OCI-LY1 (cell line): ENCODE results near the gene P3H1.
A peak's percentile ranks its signal among the peaks of the same experiment; 100 is the strongest.

ENCODE experiments used
- CTCF ChIP-seq: fragments of 200-600 bp; sonication (generic), shearing (Covaris generic); IDR thresholded peaks from 2 replicates; pipeline ENCODE4 v1.5.1; 2017; ENCODE audit warnings: mild to moderate bottlenecking, antibody characterized with exemption, low read length, moderate library complexity, mixed read lengths
- EZH2 ChIP-seq: fragments of 200-600 bp; sonication (generic), shearing (Covaris generic); IDR thresholded peaks from 2 replicates; pipeline ENCODE4 v1.8.0; 2017; ENCODE audit warnings: borderline replicate concordance, mixed run types, mild to moderate bottlenecking, antibody characterized with exemption, low read length, moderate library complexity, mixed read lengths

GRCh38 chr1:42747125-42747524 is 19.7 kb downstream of the P3H1 start:
- TF ChIP-seq CTCF (peak; percentile 70), EZH2 (no peak)
